NCI-H1105 (cell line): ENCODE measurements around the gene MESP2.
A peak's percentile ranks its signal among the peaks of the same experiment; 100 is the strongest.

Experiments
- DNase-seq: peaks from one replicate; lab custom pipeline; 2025; lab: John Stamatoyannopoulos, UW

The MESP2 gene

GRCh38 chr15:89776274-89777072 lies at the start of gene MESP2:
Gene MESP2 (plus strand): TSS chr15:89776332. CDS start chr15:89776358, 26 bp downstream.
- DNase-seq: peak; percentile 22

GRCh38 chr15:89728254-89728653 lies 47.9 kb upstream of the MESP2 start:
- DNase-seq: no peak

GRCh38 chr15:89731275-89731674 lies 44.9 kb upstream of the MESP2 start:
- DNase-seq: no peak

GRCh38 chr15:89732451-89733172 lies 43.5 kb upstream of the MESP2 start:
- DNase-seq: no peak

GRCh38 chr15:89735773-89736172 lies 40.4 kb upstream of the MESP2 start:
- DNase-seq: no peak

GRCh38 chr15:89740137-89740536 lies 36.0 kb upstream of the MESP2 start:
- peak; percentile 49 for DNase-seq

GRCh38 chr15:89743011-89743410 lies 33.1 kb upstream of the MESP2 start:
- DNase-seq: no peak

GRCh38 chr15:89743594-89743993 lies 32.5 kb upstream of the MESP2 start:
- DNase-seq: no peak

- DNase-seq: no peak
These were observed 31.0 kb upstream of the MESP2 start for GRCh38 chr15:89745131-89745530.

- DNase-seq: no peak
These were observed 30.4 kb upstream of the MESP2 start for GRCh38 chr15:89745768-89746167.

- DNase-seq: no peak
These were observed 29.7 kb upstream of the MESP2 start for GRCh38 chr15:89746386-89746780.

- no peak for DNase-seq
These were observed 28.1 kb upstream of the MESP2 start for GRCh38 chr15:89747708-89748682.

GRCh38 chr15:89749054-89749453 lies 27.1 kb upstream of the MESP2 start:
- no peak for DNase-seq

GRCh38 chr15:89749526-89749925 lies 26.6 kb upstream of the MESP2 start:
- no peak for DNase-seq

- DNase-seq: no peak
These were observed 26.1 kb upstream of the MESP2 start for GRCh38 chr15:89749951-89750559.

GRCh38 chr15:89750560-89751542 lies 25.3 kb upstream of the MESP2 start, which contains the start of gene MESP1:
Gene MESP1 (minus strand): TSS chr15:89751249. CDS start chr15:89751231, 18 bp downstream.
- DNase-seq: peak; percentile 74

- no peak for DNase-seq
These were observed 24.4 kb upstream of the MESP2 start for GRCh38 chr15:89751748-89752147.

- no peak for DNase-seq
These were observed 22.3 kb upstream of the MESP2 start for GRCh38 chr15:89753855-89754254.

- no peak for DNase-seq
These were observed 21.6 kb upstream of the MESP2 start for GRCh38 chr15:89754361-89755154.

- DNase-seq: no peak
These were observed 20.4 kb upstream of the MESP2 start for GRCh38 chr15:89755701-89756100.
